IMR-90 (cell line): ENCODE results near the gene VSIR.

ENCODE experiments used
- BHLHE40 ChIP-seq: fragments of 150-350 bp; IDR thresholded peaks from 2 replicates; pipeline ENCODE4 v1.6.1; 2016; ENCODE audit warnings: mild to moderate bottlenecking, low read depth, low read length
- CEBPB ChIP-seq: IDR thresholded peaks from 2 replicates; pipeline ENCODE4 v1.6.1; 2012; ENCODE audit warnings: low read depth, low read length, improper control_type of control experiment
- CTCF ChIP-seq: conservative IDR thresholded peaks from 2 replicates; pipeline ENCODE4 v1.5.1; 2012; ENCODE audit warnings: mild to moderate bottlenecking, low read depth, low read length, improper control_type of control experiment
- ELK1 ChIP-seq: fragments of 150-350 bp; IDR thresholded peaks from 2 replicates; pipeline ENCODE4 v1.6.1; 2016; ENCODE audit warnings: low read depth, mild to moderate bottlenecking, low read length, moderate library complexity, borderline replicate concordance
- MAFK ChIP-seq: IDR thresholded peaks from 2 replicates; pipeline ENCODE4 v1.6.1; 2012; ENCODE audit warnings: low read depth, low read length, improper control_type of control experiment
- MAZ ChIP-seq: IDR thresholded peaks from 2 replicates; pipeline ENCODE4 v1.6.1; 2012; ENCODE audit warnings: low read depth, mild to moderate bottlenecking, low read length, improper control_type of control experiment, moderate library complexity, borderline replicate concordance
- POLR2A ChIP-seq: IDR thresholded peaks from 2 replicates; pipeline ENCODE4 v1.6.1; 2012; ENCODE audit warnings: mild to moderate bottlenecking, low read depth, low read length
- RAD21 ChIP-seq: IDR thresholded peaks from 2 replicates; pipeline ENCODE4 v1.6.1; 2012; ENCODE audit warnings: low read length, improper control_type of control experiment
- RCOR1 ChIP-seq: IDR thresholded peaks from 2 replicates; pipeline ENCODE4 v1.6.1; 2012; ENCODE audit warnings: mild to moderate bottlenecking, low read length, improper control_type of control experiment; ENCODE audit not compliant: insufficient replicate concordance
- RFX5 ChIP-seq: IDR thresholded peaks from 2 replicates; pipeline ENCODE4 v1.8.0; 2012; ENCODE audit warnings: low read depth, mild to moderate bottlenecking, low read length, moderate library complexity
- SMC3 ChIP-seq: fragments of 150-350 bp; IDR thresholded peaks from 2 replicates; pipeline ENCODE4 v1.6.1; 2016; ENCODE audit warnings: low read depth, mild to moderate bottlenecking, antibody characterized with exemption, low read length, moderate library complexity
- USF2 ChIP-seq: fragments of 150-350 bp; IDR thresholded peaks from 2 replicates; pipeline ENCODE4 v1.6.1; 2017; ENCODE audit warnings: mild to moderate bottlenecking, antibody characterized with exemption, low read length, low read depth

- TF ChIP-seq CTCF, result no peak
- TF ChIP-seq BHLHE40, result no peak
- TF ChIP-seq RCOR1, result no peak
- TF ChIP-seq POLR2A, result no peak
- TF ChIP-seq RAD21, result no peak
- TF ChIP-seq MAZ, result no peak
- no peak for TF ChIP-seq USF2
- no peak for TF ChIP-seq CEBPB
- no peak for TF ChIP-seq MAFK
- no peak for TF ChIP-seq ELK1
- no peak for TF ChIP-seq SMC3
- no peak for TF ChIP-seq RFX5
Measured at GRCh38 chr10:71771204-71771603, 2.1 kb downstream of the VSIR start.
